ENCODE data around the gene TENT5A.
"Not testable (repeated sequence)": the region's sequence is repeated elsewhere in the genome, so short reads cannot be mapped to it uniquely, and the experiment has no call there.

TENT5A gene

GRCh38 chr6:81752084-81752920, at the start of gene TENT5A:
Gene TENT5A, minus strand, starts transcription at chr6:81752681. Its CDS starts 540 bp downstream, at chr6:81752141.
- peak; percentile 20 to 47 for DNase-seq

- DNase-seq: no peak
These were observed 49.0 kb upstream of the TENT5A start for GRCh38 chr6:81801489-81801888.

GRCh38 chr6:81800666-81801065, 48.2 kb upstream of the TENT5A start:
- no peak for DNase-seq

- no peak for DNase-seq
These were observed 46.8 kb upstream of the TENT5A start for GRCh38 chr6:81799323-81799722.

GRCh38 chr6:81797591-81797990, 45.1 kb upstream of the TENT5A start:
- no peak for DNase-seq

GRCh38 chr6:81795890-81796289, 43.4 kb upstream of the TENT5A start:
- no peak for DNase-seq

- DNase-seq: no peak
These were observed 41.5 kb upstream of the TENT5A start for GRCh38 chr6:81793821-81794475.

GRCh38 chr6:81792826-81793225, 40.3 kb upstream of the TENT5A start:
- DNase-seq: no peak

GRCh38 chr6:81791756-81792155, 39.3 kb upstream of the TENT5A start:
- no peak for DNase-seq

GRCh38 chr6:81790034-81790433, 37.6 kb upstream of the TENT5A start:
- DNase-seq: no peak

GRCh38 chr6:81789291-81789690, 36.8 kb upstream of the TENT5A start:
- DNase-seq: no peak

- DNase-seq: no peak
These were observed 36.3 kb upstream of the TENT5A start for GRCh38 chr6:81788748-81789147.

- no peak for DNase-seq
These were observed 35.0 kb upstream of the TENT5A start for GRCh38 chr6:81787313-81788068.

- DNase-seq: no peak
These were observed 33.7 kb upstream of the TENT5A start for GRCh38 chr6:81786150-81786549.

GRCh38 chr6:81785377-81785776, 32.9 kb upstream of the TENT5A start:
- no peak for DNase-seq

GRCh38 chr6:81783893-81784292, 31.4 kb upstream of the TENT5A start:
- DNase-seq: no peak

- DNase-seq: no peak
These were observed 29.1 kb upstream of the TENT5A start for GRCh38 chr6:81781624-81782023.

GRCh38 chr6:81777586-81778268, 25.2 kb upstream of the TENT5A start:
- DNase-seq: no peak

GRCh38 chr6:81776219-81776618, 23.7 kb upstream of the TENT5A start:
- not testable (repeated sequence) for DNase-seq

- DNase-seq: no peak
These were observed 22.1 kb upstream of the TENT5A start for GRCh38 chr6:81774542-81774941.

GRCh38 chr6:81773887-81774286, 21.4 kb upstream of the TENT5A start:
- DNase-seq: no peak

- no peak for DNase-seq
These were observed 20.3 kb upstream of the TENT5A start for GRCh38 chr6:81772741-81773140.

GRCh38 chr6:81771097-81771496, 18.6 kb upstream of the TENT5A start:
- DNase-seq: no peak

Data from NCI-H187 (cell line).